Mammary epithelial cell (primary cell): Measurements from ENCODE around the gene SOX8.

Source experiments
- CTCF ChIP-seq, 2 donors: IDR thresholded peaks in 1 of 2; conservative IDR thresholded peaks in 1 of 2; 2 replicates each; pipeline ENCODE4 v1.5.1; 2011 to 2012; ENCODE audit warnings: inconsistent platforms in 2 of 2, low read length in 2 of 2, mild to moderate bottlenecking in 2 of 2, control low read depth in 1 of 2, low read depth in 1 of 2; ENCODE audit not compliant: insufficient read depth in 1 of 2; ENCODE audit errors: extremely low read depth in 1 of 2
- EZH2 ChIP-seq: IDR thresholded peaks from 2 replicates; pipeline ENCODE4 v1.6.1; 2012; ENCODE audit warnings: low read length, inconsistent platforms, borderline replicate concordance

DNA sequence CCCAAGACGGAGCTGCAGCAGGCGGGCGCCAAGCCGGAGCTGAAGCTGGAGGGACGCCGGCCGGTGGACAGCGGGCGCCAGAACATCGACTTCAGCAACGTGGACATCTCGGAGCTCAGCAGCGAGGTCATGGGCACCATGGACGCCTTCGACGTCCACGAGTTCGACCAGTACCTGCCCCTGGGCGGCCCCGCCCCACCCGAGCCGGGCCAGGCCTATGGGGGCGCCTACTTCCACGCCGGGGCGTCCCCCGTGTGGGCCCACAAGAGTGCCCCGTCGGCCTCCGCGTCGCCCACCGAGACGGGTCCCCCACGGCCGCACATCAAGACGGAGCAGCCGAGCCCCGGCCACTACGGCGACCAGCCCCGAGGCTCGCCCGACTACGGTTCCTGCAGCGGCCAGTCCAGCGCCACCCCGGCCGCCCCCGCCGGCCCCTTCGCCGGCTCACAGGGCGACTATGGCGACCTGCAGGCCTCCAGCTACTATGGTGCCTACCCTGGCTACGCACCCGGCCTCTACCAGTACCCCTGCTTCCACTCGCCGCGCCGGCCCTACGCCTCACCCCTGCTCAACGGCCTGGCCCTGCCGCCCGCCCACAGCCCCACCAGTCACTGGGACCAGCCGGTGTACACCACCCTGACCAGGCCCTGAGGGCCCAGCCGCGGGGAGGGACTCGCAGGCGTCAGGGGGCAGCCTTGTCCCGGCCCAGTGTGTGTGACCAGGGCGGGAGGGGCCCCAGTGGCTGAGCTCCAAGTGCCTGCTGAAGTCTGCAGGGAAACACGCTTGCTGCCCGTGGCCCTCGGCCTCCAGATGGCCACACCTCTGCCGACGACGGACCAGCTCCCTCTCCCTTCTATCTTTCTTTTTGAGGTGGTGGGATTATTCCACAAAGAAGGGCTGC lies 3.4 kb downstream of the SOX8 start:
- TF ChIP-seq CTCF (conservative IDR thresholded peaks at IDR 0.05 in 1 of 2, IDR thresholded peaks at IDR 0.05 in 1 of 2; ENCODE audit: extremely low read depth in 1 of 2, insufficient read depth in 1 of 2, low read depth in 1 of 2, low read length in 2 of 2), result no peak
- TF ChIP-seq EZH2, result no peak
